IMR-90 (cell line): ENCODE data around the gene MEF2C. TPM values are rescaled to one million over a fixed set of nuclear protein-coding genes. Genes with fewer than 3 reads are reported as not detected.
A peak's percentile ranks its signal among the peaks of the same experiment; 100 is the strongest.

Experiments used
- ATAC-seq: fragments of 200-7000 bp; cut with Tn5 transposase; 2 replicates; pipeline ENCODE4 v1.9.1; 2020; ENCODE audit warnings: low read depth, mild to moderate bottlenecking, moderate library complexity
- BruUV-seq: library from RNA; stranded (reverse); fragments of 400-500 nt; replicated peaks from 2 replicates; lab custom pipeline; 2021; lab: Mats Ljungman, UMichigan
- CTCF ChIA-PET: fragments of 300-600 bp; formaldehyde crosslinking; extraction: SDS; loops from one replicate; lab custom pipeline; 2021; ENCODE audit warnings: antibody characterized with exemption; lab: Yijun Ruan, JAX
- POLR2A ChIA-PET: fragments of 300-600 bp; sonication (Branson Sonifier 250); formaldehyde crosslinking; loops from one replicate; lab custom pipeline; 2022; ENCODE audit warnings: antibody characterized with exemption; ENCODE audit not compliant: unreplicated experiment; lab: Charles Lee
- DNase-seq: peaks from one replicate; pipeline ENCODE4 v3.0.0; 2013
- H2AFZ ChIP-seq: replicated peaks from 2 replicates; pipeline ENCODE3; 2013; ENCODE audit warnings: low read length, mild to moderate bottlenecking; ENCODE audit not compliant: poor library complexity
- H2AK5ac ChIP-seq: 2 replicates; pipeline ENCODE4 v1.6.1; 2013; ENCODE audit warnings: low read depth, low read length, inconsistent platforms
- H2AK9ac ChIP-seq: replicated peaks from 2 replicates; pipeline ENCODE3; 2013; ENCODE audit warnings: mild to moderate bottlenecking, low read depth, low read length, moderate library complexity; ENCODE audit not compliant: poor library complexity
- H2BK120ac ChIP-seq: 2 replicates; pipeline ENCODE4 v1.6.1; 2013; ENCODE audit warnings: low read depth, low read length, inconsistent platforms
- H2BK15ac ChIP-seq: 3 replicates; pipeline ENCODE4 v1.6.1; 2013; ENCODE audit warnings: low read depth, low read length, inconsistent platforms
- H2BK20ac ChIP-seq: 2 replicates; pipeline ENCODE4 v1.6.1; 2013; ENCODE audit warnings: low read depth, mild to moderate bottlenecking, inconsistent platforms, low read length, moderate library complexity
- H2BK5ac ChIP-seq: 2 replicates; pipeline ENCODE4 v1.6.1; 2013; ENCODE audit warnings: mild to moderate bottlenecking, low read depth, low read length, inconsistent platforms; ENCODE audit not compliant: poor library complexity, severe bottlenecking
- H3K14ac ChIP-seq: replicated peaks from 2 replicates; pipeline ENCODE4 v1.6.1; 2013; ENCODE audit warnings: low read depth, low read length, inconsistent platforms
- H3K18ac ChIP-seq: 2 replicates; pipeline ENCODE4 v1.6.1; 2013; ENCODE audit warnings: low read depth, low read length, control low read depth
- H3K23ac ChIP-seq: 2 replicates; pipeline ENCODE4 v1.6.1; 2013; ENCODE audit warnings: low read depth, low read length, inconsistent platforms
- H3K27ac ChIP-seq: 2 replicates; pipeline ENCODE4 v1.5.1; 2013; ENCODE audit warnings: mild to moderate bottlenecking, control low read depth, low read length; ENCODE audit not compliant: insufficient read depth
- H3K27me3 ChIP-seq: 2 replicates; pipeline ENCODE4 v1.6.1; 2013; ENCODE audit warnings: low read length; ENCODE audit not compliant: control insufficient read depth, insufficient read depth
- H3K36me3 ChIP-seq: 2 replicates; pipeline ENCODE4 v1.6.1; 2013; ENCODE audit warnings: low read length, mixed read lengths; ENCODE audit not compliant: control insufficient read depth, insufficient read depth
- H3K4ac ChIP-seq: 2 replicates; pipeline ENCODE4 v1.6.1; 2013; ENCODE audit warnings: low read depth, low read length, inconsistent platforms
- H3K4me1 ChIP-seq: 2 replicates; pipeline ENCODE4 v1.6.1; 2013; ENCODE audit warnings: low read length, mixed read lengths; ENCODE audit not compliant: control insufficient read depth, insufficient read depth
- H3K4me2 ChIP-seq: 2 replicates; pipeline ENCODE4 v1.6.1; 2013; ENCODE audit warnings: low read depth, mild to moderate bottlenecking, control low read depth, low read length, moderate library complexity
- H3K4me3 ChIP-seq: 2 replicates; pipeline ENCODE4 v1.5.1; 2013; ENCODE audit warnings: low read depth, mild to moderate bottlenecking, control low read depth, low read length, moderate library complexity; ENCODE audit not compliant: insufficient read depth
- H3K56ac ChIP-seq: 2 replicates; pipeline ENCODE4 v1.6.1; 2013; ENCODE audit warnings: low read length, inconsistent platforms; ENCODE audit not compliant: insufficient read depth; ENCODE audit errors: extremely low read depth
- H3K79me1 ChIP-seq, 2 experiments: 2 replicates each; pipeline ENCODE4 v1.6.1; 2013; ENCODE audit warnings: low read length in 2 of 2, inconsistent platforms in 1 of 2, low read depth in 1 of 2
- H3K9ac ChIP-seq: 2 replicates; pipeline ENCODE4 v1.6.1; 2013; ENCODE audit warnings: low read depth, low read length, control low read depth
- H3K9me1 ChIP-seq: 2 replicates; pipeline ENCODE4 v1.6.1; 2013; ENCODE audit warnings: low read length, inconsistent platforms; ENCODE audit not compliant: insufficient read depth
- H3K9me3 ChIP-seq: 2 replicates; pipeline ENCODE4 v1.6.1; 2013; ENCODE audit warnings: low read length; ENCODE audit not compliant: control insufficient read depth, insufficient read depth
- H4K20me1 ChIP-seq: 2 replicates; pipeline ENCODE4 v1.6.1; 2013; ENCODE audit warnings: low read length, inconsistent platforms; ENCODE audit not compliant: insufficient read depth
- H4K5ac ChIP-seq: 2 replicates; pipeline ENCODE4 v1.6.1; 2013; ENCODE audit warnings: mild to moderate bottlenecking, low read depth, low read length, control low read depth
- H4K8ac ChIP-seq, 2 experiments: 2 replicates each; pipeline ENCODE4 v1.6.1; 2013; ENCODE audit warnings: low read depth in 2 of 2, low read length in 2 of 2, control low read depth in 1 of 2, inconsistent platforms in 1 of 2
- H4K91ac ChIP-seq: 2 replicates; pipeline ENCODE4 v1.6.1; 2013; ENCODE audit warnings: low read depth, low read length, inconsistent platforms; ENCODE audit not compliant: insufficient read depth
- BHLHE40 ChIP-seq: fragments of 150-350 bp; IDR thresholded peaks from 2 replicates; pipeline ENCODE4 v1.6.1; 2016; ENCODE audit warnings: mild to moderate bottlenecking, low read depth, low read length
- CEBPB ChIP-seq: IDR thresholded peaks from 2 replicates; pipeline ENCODE4 v1.6.1; 2012; ENCODE audit warnings: low read depth, low read length, improper control_type of control experiment
- CHD1 ChIP-seq: IDR thresholded peaks from 2 replicates; pipeline ENCODE4 v1.6.1; 2012; ENCODE audit warnings: low read depth, low read length, improper control_type of control experiment
- CTCF ChIP-seq: conservative IDR thresholded peaks from 2 replicates; pipeline ENCODE4 v1.5.1; 2012; ENCODE audit warnings: mild to moderate bottlenecking, low read depth, low read length, improper control_type of control experiment
- ELK1 ChIP-seq: fragments of 150-350 bp; IDR thresholded peaks from 2 replicates; pipeline ENCODE4 v1.6.1; 2016; ENCODE audit warnings: low read depth, mild to moderate bottlenecking, low read length, moderate library complexity, borderline replicate concordance
- FOS ChIP-seq: fragments of 150-350 bp; IDR thresholded peaks from 2 replicates; pipeline ENCODE4 v1.6.1; 2016; ENCODE audit warnings: low read depth, low read length
- MAFK ChIP-seq: IDR thresholded peaks from 2 replicates; pipeline ENCODE4 v1.6.1; 2012; ENCODE audit warnings: low read depth, low read length, improper control_type of control experiment
- MAZ ChIP-seq: IDR thresholded peaks from 2 replicates; pipeline ENCODE4 v1.6.1; 2012; ENCODE audit warnings: low read depth, mild to moderate bottlenecking, low read length, improper control_type of control experiment, moderate library complexity, borderline replicate concordance
- NFE2L2 ChIP-seq: fragments of 150-350 bp; IDR thresholded peaks from 2 replicates; pipeline ENCODE4 v1.6.1; 2016; ENCODE audit warnings: low read depth, mild to moderate bottlenecking, low read length
- POLR2A ChIP-seq: IDR thresholded peaks from 2 replicates; pipeline ENCODE4 v1.6.1; 2012; ENCODE audit warnings: mild to moderate bottlenecking, low read depth, low read length
- RAD21 ChIP-seq: IDR thresholded peaks from 2 replicates; pipeline ENCODE4 v1.6.1; 2012; ENCODE audit warnings: low read length, improper control_type of control experiment
- RCOR1 ChIP-seq: IDR thresholded peaks from 2 replicates; pipeline ENCODE4 v1.6.1; 2012; ENCODE audit warnings: mild to moderate bottlenecking, low read length, improper control_type of control experiment; ENCODE audit not compliant: insufficient replicate concordance
- RFX5 ChIP-seq: IDR thresholded peaks from 2 replicates; pipeline ENCODE4 v1.8.0; 2012; ENCODE audit warnings: low read depth, mild to moderate bottlenecking, low read length, moderate library complexity
- USF2 ChIP-seq: fragments of 150-350 bp; IDR thresholded peaks from 2 replicates; pipeline ENCODE4 v1.6.1; 2017; ENCODE audit warnings: mild to moderate bottlenecking, antibody characterized with exemption, low read length, low read depth
- WGBS, 2 experiments: methylation state at CpG; one replicate each; pipeline versions ENCODE4 v1.1.5 to v1.1.7; 2013; ENCODE audit warnings: missing lambda C conversion rate in 2 of 2; ENCODE audit not compliant: insufficient read length in 1 of 2; ENCODE audit errors: extremely low coverage in 2 of 2; 5-methylcytosine and 5-hydroxymethylcytosine counted together
- dilution Hi-C: fragments of 300-500 bp; cut with HindIII; formaldehyde crosslinking; loops from one replicate; pipeline ENCODE4 v1.14.3; 2018; ENCODE audit warnings: low sequenced_read_pairs; ENCODE audit not compliant: unreplicated experiment
- in situ Hi-C: fragments of 300-500 bp; cut with MboI; formaldehyde crosslinking; loops from 3 replicates; pipeline ENCODE4 v1.14.3; 2019; ENCODE audit warnings: low sequenced_read_pairs, inconsistent platforms, mixed read lengths
- intact Hi-C: fragments of 100-400 bp; cut with micrococcal nuclease; formaldehyde crosslinking; loops from 2 replicates; pipeline ENCODE4 v1.10.0; 2022
- polyA plus RNA-seq, 3 experiments: library from polyadenylated mRNA; depleted of rRNA; stranded (reverse); fragments of >200 nt; gene quantifications; 2 replicates each; pipeline ENCODE4 v1.2.3, GENCODE V29; 2012; ENCODE audit warnings: low replicate concordance in 1 of 3
- total RNA-seq: library from RNA; depleted of rRNA; stranded (reverse); fragments of >200 nt; gene quantifications from 2 replicates; pipeline ENCODE4 v1.2.3, GENCODE V29; 2012

MEF2C gene
- total and polyA plus RNA-seq, 2 of the 4 experiments (the other 2 are of a cell fraction) = 1.5 to 6.8 TPM

GRCh38 chr5:88825584-88826315 lies 57.2 kb downstream of the MEF2C start:
- intact Hi-C loops = loop anchor here (5.0 kb wide), 1 partner anchor 38 kb away; no protein-coding TSS in a partner anchor
- TF ChIP-seq USF2 (no peak), NFE2L2 (no peak), CTCF (no peak), MAZ (no peak), ELK1 (no peak), RCOR1 (no peak), POLR2A (no peak), RAD21 (no peak), BHLHE40 (no peak), CHD1 (no peak), FOS (no peak), RFX5 (no peak), MAFK (no peak), CEBPB (no peak)

More at GRCh38 chr5:88825584-88826315, 57.2 kb downstream of the MEF2C start:
- no peak overlapping the region; the same call in 1 of the 2 replicates for H3K27ac ChIP-seq
- H2BK5ac ChIP-seq = no peak overlapping the region
- no CpG with 5 or more reads among the region's 5 CpGs for WGBS, 2 experiments
- H2AFZ ChIP-seq = no peak overlapping the region
- ATAC-seq = no peak
- H3K56ac ChIP-seq = 0 out of 2 replicates have a peak overlapping the region, but pooled peaks have one; percentile 4
- peak overlapping the region; percentile 50; the same call in 1 of the 2 replicates for H3K18ac ChIP-seq
- H2AK9ac ChIP-seq = no peak overlapping the region
- H4K5ac ChIP-seq = peak overlapping the region; percentile 35
- H4K20me1 ChIP-seq = no peaks in the 10 kb centered on the region
- H4K91ac ChIP-seq = no peak overlapping the region
- H2BK120ac ChIP-seq = peak overlapping the region; percentile 30; the same call in 1 of the 2 replicates
- peak overlapping the region; percentile 74; the same call in 1 of the 2 replicates for H3K4me2 ChIP-seq
- H3K14ac ChIP-seq = no peak overlapping the region; the same call in 1 of the 2 replicates
- peak; percentile 8 for DNase-seq
- H3K9me1 ChIP-seq = peaks cover 4% of the 10 kb centered on the region
- H3K4me3 ChIP-seq = no peak overlapping the region
- H3K4me1 ChIP-seq = peaks cover 13% of the 10 kb centered on the region
- no peaks in the 10 kb centered on the region for H3K27me3 ChIP-seq
- no peaks in the 10 kb centered on the region for H3K36me3 ChIP-seq
- dilution Hi-C loops = no loop called here
- ChIA-PET POLR2A (no interaction called here), CTCF (no interaction called here)
- H3K79me1 ChIP-seq = peaks cover 0 to 9% of the 10 kb centered on the region in 2 experiments; a peak in 2 of 4 replicates
- peak overlapping the region in 1 of 2 experiments; percentile 53; a peak in 2 of 4 replicates for H4K8ac ChIP-seq
- no peaks in the 10 kb centered on the region for H3K9me3 ChIP-seq
- H2AK5ac ChIP-seq = peak overlapping the region; percentile 10; the same call in 1 of the 2 replicates
- peak overlapping the region; percentile 59; the same call in 1 of the 2 replicates for H3K23ac ChIP-seq
- no peak overlapping the region; the same call in 1 of the 2 replicates for H3K9ac ChIP-seq
- peak overlapping the region; percentile 27 for H2BK20ac ChIP-seq
- in situ Hi-C loops = no loop called here
- BruUV-seq = no TSS peak
- H3K4ac ChIP-seq = peak overlapping the region; percentile 5; the same call in 1 of the 2 replicates
- H2BK15ac ChIP-seq = 0 out of 3 replicates have a peak overlapping the region, but pooled peaks have one; percentile 36
